Activated naive CD4-positive, alpha-beta T cell treated with anti-CD3 and anti-CD28 coated beads, Interleukin-2, amount 50 U/mL, for 72 hours (primary cell): ENCODE measurements around the gene MAL. TPM values are rescaled to one million over a fixed set of nuclear protein-coding genes. Genes with fewer than 3 reads are reported as not detected.

Experiments
- ATAC-seq, 2 donors: fragments of 150-1000 bp; cut with Tn5 transposase; 2 replicates each; pipeline ENCODE4 v1.10.0; 2021; ENCODE audit warnings: mild to moderate bottlenecking in 2 of 2, moderate library complexity in 2 of 2
- DNase-seq, 2 donors: peaks; one replicate each; pipeline ENCODE4 v3.0.0; 2021 to 2022; ENCODE audit warnings: low spot score in 2 of 2
- H3K27ac Mint-ChIP-seq, 2 donors: one replicate each; pipeline ENCODE4 v1.8.0; 2022; ENCODE audit warnings: mild to moderate bottlenecking in 2 of 2, mixed read lengths in 2 of 2
- H3K36me3 Mint-ChIP-seq, 2 donors: one replicate each; pipeline ENCODE4 v1.8.0; 2022; ENCODE audit warnings: mixed read lengths in 2 of 2
- H3K9me3 Mint-ChIP-seq, 2 donors: one replicate each; pipeline ENCODE4 v1.8.0; 2022; ENCODE audit warnings: mixed read lengths in 2 of 2
- total RNA-seq, 2 donors: library from RNA; stranded (reverse); gene quantifications; one replicate each; pipeline ENCODE4 v1.2.3, GENCODE V29; 2022

MAL gene
- total RNA-seq = 10 to 100 TPM; 26.3 to 62.8 TPM

DNA sequence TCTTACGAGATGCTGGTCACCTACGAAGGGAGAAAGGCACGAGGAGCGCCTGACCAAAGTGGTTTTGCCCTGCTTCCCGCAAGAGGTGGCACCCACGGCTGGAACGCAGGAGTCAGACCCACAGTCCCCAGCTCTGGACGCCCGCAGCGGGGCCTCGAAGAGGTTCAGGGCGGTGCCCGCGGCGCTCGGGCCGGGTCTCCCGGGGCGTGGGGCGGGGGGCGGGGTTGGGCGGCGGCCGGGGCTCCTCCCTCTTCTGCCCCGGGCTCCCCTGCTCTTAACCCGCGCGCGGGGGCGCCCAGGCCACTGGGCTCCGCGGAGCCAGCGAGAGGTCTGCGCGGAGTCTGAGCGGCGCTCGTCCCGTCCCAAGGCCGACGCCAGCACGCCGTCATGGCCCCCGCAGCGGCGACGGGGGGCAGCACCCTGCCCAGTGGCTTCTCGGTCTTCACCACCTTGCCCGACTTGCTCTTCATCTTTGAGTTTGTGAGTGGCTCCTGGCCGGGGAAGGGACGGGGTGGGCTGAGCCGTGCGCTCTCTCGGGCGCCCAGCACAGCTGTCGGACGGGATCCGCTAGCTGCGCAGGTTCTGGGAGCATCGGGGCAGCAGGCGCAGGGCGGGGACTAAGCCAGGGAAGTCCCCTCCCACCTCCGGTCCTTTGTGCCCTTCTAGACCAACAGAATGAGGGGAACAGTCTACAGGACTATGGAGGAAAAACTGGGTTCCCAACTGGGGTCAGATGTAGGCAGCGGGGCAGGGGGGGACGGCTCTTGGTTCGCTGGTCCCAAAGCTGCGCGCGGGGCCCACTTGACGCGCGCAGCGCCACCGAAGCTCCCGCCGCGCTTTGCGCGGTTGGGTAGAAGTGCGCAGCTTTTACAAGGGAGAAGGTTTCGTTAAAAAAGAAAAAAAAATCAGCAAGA, at the start of gene MAL:
Gene MAL, plus strand, starts transcription at position 303 of the 914 bp plus-strand sequence. Its CDS starts 85 bp downstream, at position 388.
- peak; percentile 63 to 72 for ATAC-seq
- Mint-ChIP-seq H3K9me3 (no peaks in the 10 kb centered on the region), H3K36me3 (peaks cover 6 to 7% of the 10 kb centered on the region in 2 donors), H3K27ac (peak within 1 kb of the TSS; percentile 72 to 92)
- peak; percentile 66 to 70 for DNase-seq

DNA sequence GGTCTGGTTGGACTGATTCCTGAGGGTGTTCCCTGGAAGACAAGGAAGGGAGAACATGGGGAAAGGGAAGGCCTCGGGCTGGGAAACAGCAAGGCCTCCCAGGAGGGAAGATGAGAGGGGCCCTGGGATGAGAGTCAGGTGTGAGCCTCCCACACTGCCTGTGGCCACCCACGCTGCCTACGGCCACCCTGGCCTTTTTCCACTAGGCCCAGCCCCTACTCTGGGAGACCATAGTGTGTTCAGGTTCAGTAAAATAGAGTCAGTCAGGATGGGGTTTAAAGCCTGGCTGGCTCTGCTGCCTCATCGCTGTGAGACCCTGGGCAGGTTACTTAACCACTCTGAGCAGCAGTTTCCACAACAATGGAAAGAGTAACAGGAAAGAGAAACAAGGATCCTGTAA, 47.7 kb upstream of the MAL start:
- no peak for ATAC-seq

DNA sequence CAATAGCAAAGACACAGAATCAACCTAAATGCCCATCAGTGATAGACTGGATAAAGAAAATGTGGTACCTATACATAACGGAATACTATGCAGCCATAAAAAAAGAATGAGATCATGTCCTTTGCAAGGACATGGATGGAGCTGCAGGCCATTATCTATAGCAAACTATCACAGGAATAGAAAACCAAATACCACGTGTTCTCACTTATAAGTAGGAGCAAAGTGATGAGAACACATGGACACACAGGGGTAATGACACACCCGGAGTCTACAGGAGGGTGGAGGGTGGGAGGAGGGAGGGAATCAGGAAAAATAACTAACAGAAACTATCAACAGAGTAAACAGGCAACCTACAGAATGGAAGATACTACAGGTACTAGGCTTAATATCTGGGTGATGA, 46.6 kb upstream of the MAL start:
- DNase-seq = no peak
- H3K36me3 Mint-ChIP-seq = no peaks in the 10 kb centered on the region
- no peak overlapping the region for H3K27ac Mint-ChIP-seq
- no peaks in the 10 kb centered on the region for H3K9me3 Mint-ChIP-seq
- no peak for ATAC-seq

More for the DNA sequence above, 47.7 kb upstream of the MAL start:
- no peaks in the 10 kb centered on the region for H3K36me3 Mint-ChIP-seq
- H3K27ac Mint-ChIP-seq = no peak overlapping the region
- H3K9me3 Mint-ChIP-seq = no peaks in the 10 kb centered on the region
- no peak for DNase-seq

- H3K27ac Mint-ChIP-seq = no peak overlapping the region
Measured at GRCh38 chr2:94979406-94980375, 45.8 kb upstream of the MAL start.

GRCh38 chr2:94980406-94980805, 45.1 kb upstream of the MAL start:
- H3K9me3 Mint-ChIP-seq = no peaks in the 10 kb centered on the region
- no peak overlapping the region for H3K27ac Mint-ChIP-seq
- H3K36me3 Mint-ChIP-seq = no peaks in the 10 kb centered on the region
- DNase-seq = no peak
- no peak for ATAC-seq

More at GRCh38 chr2:94979406-94980375, 45.8 kb upstream of the MAL start:
- no peak for DNase-seq
- ATAC-seq = no peak
- Mint-ChIP-seq H3K36me3 (no peaks in the 10 kb centered on the region), H3K9me3 (no peaks in the 10 kb centered on the region)

- H3K27ac Mint-ChIP-seq = no peak overlapping the region
- H3K9me3 Mint-ChIP-seq = no peaks in the 10 kb centered on the region
- no peaks in the 10 kb centered on the region for H3K36me3 Mint-ChIP-seq
- ATAC-seq (no peak), DNase-seq (no peak)
Measured at GRCh38 chr2:94982156-94982555, 43.4 kb upstream of the MAL start.

- no peak overlapping the region for H3K27ac Mint-ChIP-seq
- H3K36me3 Mint-ChIP-seq = no peaks in the 10 kb centered on the region
- DNase-seq = no peak
- no peak for ATAC-seq
- H3K9me3 Mint-ChIP-seq = no peaks in the 10 kb centered on the region
Measured at GRCh38 chr2:94982675-94983074, 42.8 kb upstream of the MAL start.

DNA sequence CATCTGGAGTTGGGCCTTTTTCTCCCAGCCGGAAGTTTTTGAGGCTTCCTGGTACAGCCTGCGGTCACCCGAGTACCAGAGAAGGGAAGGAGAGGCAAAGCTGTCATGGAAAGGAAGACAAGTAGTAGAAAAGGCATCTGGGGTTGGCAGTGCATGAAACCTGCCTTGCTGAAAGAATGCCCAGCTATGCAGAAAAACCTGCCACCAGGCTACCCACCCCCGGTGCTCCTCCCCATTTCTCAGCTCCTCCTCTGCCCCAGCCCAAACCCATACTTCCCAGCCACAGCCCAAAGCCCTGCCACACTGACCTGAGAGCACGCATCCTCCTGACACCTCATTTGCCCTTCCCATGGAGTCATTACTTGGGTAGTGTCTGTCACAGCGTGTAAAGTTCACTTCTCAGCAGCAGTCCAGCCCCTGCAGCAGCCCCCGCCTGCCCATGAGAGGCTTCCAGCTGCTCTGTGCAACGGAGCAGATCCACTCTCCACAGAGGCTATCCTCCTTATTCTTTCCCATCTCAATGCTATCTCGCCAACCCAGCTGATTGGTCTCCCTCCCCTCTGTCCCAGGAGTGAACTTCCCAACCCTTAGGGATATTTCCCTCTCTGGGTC, 40.4 kb upstream of the MAL start:
- Mint-ChIP-seq H3K27ac (no peak overlapping the region), H3K9me3 (no peaks in the 10 kb centered on the region), H3K36me3 (no peaks in the 10 kb centered on the region)
- DNase-seq (no peak), ATAC-seq (no peak)

- Mint-ChIP-seq H3K27ac (no peak overlapping the region), H3K36me3 (no peaks in the 10 kb centered on the region), H3K9me3 (no peaks in the 10 kb centered on the region)
- ATAC-seq (no peak), DNase-seq (no peak)
Measured at GRCh38 chr2:94985636-94986035, 39.9 kb upstream of the MAL start.

DNA sequence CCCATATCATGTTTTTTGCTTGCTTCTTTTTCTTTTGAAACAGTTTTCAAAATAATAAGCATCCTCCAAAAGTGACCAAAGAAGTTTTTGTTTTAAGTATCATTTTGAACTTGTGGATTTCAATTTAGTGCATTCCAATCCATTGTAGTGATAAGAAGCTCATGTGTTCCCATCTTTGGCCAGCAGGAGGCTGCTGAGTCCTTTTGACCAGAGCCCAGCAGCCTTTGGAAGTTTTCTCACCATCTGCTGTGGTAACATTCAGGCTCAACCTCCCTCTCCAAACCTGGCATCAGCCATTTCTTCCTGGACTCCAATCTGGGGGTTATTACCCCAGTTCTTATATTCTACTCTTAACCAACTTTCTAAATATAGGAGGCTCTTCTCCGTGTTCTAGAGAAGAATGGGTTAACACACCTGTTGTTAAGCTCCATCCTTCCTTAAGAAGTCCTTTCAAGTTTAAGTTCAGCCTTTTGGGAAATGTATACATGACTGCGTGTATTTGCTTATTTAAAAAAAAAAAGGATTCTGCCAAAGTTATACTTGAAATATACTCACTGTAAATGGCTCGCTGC, 39.0 kb upstream of the MAL start:
- DNase-seq = peak in 1 of 2 donors; percentile 27
- peak in 1 of 2 donors; percentile 61 for ATAC-seq
- Mint-ChIP-seq H3K36me3 (no peaks in the 10 kb centered on the region), H3K27ac (no peak overlapping the region), H3K9me3 (no peaks in the 10 kb centered on the region)

DNA sequence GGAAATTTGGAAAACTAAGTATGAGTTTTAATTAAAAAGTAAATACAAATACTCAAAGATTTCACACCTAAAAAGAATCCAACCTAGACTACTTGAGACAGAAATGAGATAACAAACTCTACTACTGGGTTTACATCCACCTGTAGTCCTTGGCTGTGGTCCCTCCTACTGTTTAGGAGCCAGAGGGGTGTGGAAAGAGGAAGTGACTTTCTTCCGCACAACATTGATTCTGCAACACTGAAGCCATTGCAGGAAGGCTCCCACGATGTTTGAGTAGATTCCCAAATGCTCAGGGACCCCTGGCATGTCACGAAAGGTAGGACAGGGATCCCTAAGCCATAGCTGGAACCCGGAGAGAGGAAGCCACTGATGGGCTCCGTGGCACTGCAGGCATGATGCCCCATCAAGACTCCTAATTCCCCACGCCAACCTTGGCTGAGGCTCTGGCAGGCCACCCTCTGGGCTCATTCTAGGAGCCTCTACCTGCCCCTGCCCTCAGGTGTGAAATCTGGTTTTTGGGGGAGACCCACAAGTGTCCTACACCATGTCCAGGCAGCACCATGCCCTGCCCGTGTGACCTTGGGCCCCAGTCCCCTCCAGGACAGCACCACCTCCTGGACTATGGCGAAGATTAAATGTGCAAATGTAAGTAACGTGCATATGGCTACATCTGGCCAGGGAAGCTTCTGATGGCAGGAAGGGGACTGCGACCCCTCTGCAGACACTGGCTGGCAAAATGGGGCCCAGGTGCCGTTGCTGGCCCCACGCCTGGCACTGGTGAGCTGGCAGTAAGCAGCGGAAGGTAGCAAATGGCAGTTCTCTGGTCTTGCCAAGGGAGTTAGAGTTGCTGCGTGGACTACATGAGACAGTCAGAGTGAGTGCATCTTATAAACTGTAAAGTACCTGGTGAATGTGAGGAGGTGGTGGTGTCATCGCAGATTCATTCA, 38.2 kb upstream of the MAL start:
- no peak for DNase-seq
- no peak overlapping the region for H3K27ac Mint-ChIP-seq
- H3K9me3 Mint-ChIP-seq = no peaks in the 10 kb centered on the region
- H3K36me3 Mint-ChIP-seq = no peaks in the 10 kb centered on the region
- ATAC-seq = no peak

GRCh38 chr2:94990956-94991355, 34.6 kb upstream of the MAL start:
- no peaks in the 10 kb centered on the region for H3K9me3 Mint-ChIP-seq
- H3K36me3 Mint-ChIP-seq = no peaks in the 10 kb centered on the region
- DNase-seq (peak in 1 of 2 donors; percentile 26), ATAC-seq (no peak)
- H3K27ac Mint-ChIP-seq = no peak overlapping the region

- Mint-ChIP-seq H3K9me3 (no peaks in the 10 kb centered on the region), H3K27ac (no peak overlapping the region), H3K36me3 (no peaks in the 10 kb centered on the region)
- DNase-seq = no peak
- no peak for ATAC-seq
Measured at GRCh38 chr2:94992360-94992759, 33.1 kb upstream of the MAL start.

DNA sequence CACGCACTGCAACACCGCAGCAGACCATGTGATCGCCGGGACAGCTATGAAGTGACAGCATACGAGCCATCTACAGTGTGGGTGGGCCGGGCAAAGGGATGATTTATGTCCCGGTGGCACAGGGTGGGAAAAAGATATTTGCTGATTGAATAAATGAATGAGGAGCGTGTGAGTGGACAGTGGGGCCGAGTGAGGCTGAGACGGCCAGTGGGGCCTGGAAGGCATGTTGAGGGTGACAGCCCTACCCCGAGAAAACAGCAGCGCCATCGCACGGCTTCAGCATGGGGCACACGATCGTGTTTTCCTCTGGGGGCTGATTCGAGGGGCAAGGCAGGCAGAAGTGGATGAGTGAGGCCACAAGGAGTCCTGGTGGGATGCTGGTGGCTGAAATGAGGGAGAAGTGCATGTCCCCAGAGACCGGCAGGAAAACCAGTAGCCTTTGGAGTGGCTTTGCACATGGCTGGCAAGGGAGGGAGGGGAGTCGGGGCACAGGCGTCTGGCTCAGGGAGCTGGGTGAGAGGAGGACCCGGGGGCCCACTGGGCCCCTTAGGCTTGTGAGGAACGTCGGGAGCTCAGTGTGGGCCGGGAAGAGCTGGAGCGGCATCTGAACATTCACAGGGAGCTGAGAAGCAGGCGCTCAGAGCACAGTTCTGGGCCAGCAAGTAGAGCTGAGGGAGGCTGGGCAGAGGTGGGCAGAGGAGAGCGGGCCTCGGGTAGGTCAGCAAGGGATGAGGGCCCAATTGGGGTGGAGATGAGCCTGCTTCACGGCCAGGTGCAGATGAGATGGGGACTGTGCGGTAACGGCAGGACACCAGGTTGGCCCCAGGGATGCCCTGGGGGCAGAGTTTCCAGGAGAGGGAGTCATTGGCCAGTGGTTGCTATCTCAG, 32.1 kb upstream of the MAL start:
- no peak for ATAC-seq
- no peaks in the 10 kb centered on the region for H3K9me3 Mint-ChIP-seq
- no peaks in the 10 kb centered on the region for H3K36me3 Mint-ChIP-seq

More for the DNA sequence above, 32.1 kb upstream of the MAL start:
- no peak overlapping the region for H3K27ac Mint-ChIP-seq
- peak in 1 of 2 donors; percentile 42 for DNase-seq
